GM19023 (cell line): ENCODE measurements around the gene CEACAM1.
"Not testable (repeated sequence)": the region's sequence is repeated elsewhere in the genome, so short reads cannot be mapped to it uniquely, and the experiment has no call there.

Experiments used
- ATAC-seq: cut with Tn5 transposase; IDR thresholded peaks from one replicate; pipeline ENCODE4 v1.9.1; 2021; ENCODE audit warnings: mild to moderate bottlenecking, moderate library complexity; ENCODE audit not compliant: unreplicated experiment

The CEACAM1 gene

DNA sequence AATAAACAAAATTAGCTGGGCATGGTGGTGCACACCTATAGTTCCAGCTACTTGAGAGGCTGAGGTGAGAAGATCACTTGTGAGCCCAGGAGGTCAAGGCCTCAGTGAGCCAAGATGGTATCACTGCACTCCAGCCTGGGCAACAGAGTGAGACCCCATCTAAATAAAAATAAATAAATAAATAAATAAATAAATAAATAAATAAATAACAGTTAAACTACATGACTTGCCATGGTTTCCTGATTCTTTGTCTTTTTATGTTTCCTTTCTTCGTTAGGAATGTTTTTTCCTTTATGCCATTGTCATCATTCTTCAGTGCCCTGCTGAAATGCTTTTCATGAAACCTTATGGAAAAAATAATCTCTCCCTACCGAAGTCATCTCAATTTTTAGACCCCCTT lies 50.3 kb downstream of the CEACAM1 start:
- ATAC-seq = no peak

DNA sequence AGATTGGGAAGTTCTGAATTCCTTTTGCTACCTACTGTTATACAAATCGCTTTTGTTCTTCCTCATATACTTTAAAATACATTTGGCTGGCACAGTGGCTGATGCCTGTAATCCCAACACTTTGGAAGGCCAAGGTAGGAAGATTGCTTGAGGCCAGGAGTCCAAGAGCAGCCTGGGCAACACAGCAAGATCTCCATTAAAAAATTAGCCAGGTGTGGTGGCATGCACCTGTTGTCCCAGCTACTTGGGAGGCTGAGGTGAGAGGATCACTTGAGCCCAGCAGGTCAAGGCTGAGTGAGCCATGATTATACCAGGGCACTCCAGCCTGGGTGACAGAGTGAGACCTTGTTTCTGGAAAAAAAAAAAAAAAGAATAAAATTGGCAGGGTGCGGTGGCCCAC lies 51.2 kb downstream of the CEACAM1 start:
- ATAC-seq = no peak

DNA sequence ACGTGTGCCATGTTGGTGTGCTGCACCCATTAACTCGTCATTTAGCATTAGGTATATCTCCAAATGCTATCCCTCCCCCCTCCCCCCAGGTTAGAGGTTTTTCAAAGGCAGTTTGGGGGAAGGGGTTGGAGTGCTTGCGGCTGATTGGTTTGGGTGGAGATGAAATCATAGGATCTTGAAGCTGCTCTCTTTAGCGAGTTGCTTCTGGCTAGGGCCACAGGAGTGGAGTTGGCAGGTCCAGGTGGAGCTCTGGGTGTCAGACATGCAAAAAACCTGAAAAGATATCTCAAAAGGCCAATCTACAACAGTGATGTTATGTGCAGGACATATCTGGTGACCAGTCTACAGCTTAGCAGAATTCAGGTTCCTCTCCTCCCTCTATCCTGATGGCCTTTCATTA lies 52.9 kb downstream of the CEACAM1 start:
- ATAC-seq = no peak

DNA sequence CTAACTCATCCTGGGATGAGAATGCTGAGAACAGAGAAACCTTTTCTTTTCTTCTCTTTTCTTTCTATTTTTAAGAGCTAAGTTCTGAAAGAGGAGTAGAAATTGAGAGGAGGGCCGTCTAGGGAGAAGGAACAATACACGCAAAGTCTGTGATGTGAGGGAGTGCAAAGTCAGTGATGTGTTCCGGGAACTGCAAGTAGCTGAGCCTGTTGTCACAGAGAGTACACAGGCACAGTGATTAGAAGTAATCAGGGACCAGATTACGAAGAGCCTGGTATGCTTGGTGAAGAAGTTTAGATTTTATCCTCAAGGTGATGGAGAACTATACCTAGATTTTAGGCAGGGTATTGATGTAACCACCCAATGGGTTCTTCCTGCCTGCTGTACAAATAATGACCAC lies 53.5 kb downstream of the CEACAM1 start:
- no peak for ATAC-seq

DNA sequence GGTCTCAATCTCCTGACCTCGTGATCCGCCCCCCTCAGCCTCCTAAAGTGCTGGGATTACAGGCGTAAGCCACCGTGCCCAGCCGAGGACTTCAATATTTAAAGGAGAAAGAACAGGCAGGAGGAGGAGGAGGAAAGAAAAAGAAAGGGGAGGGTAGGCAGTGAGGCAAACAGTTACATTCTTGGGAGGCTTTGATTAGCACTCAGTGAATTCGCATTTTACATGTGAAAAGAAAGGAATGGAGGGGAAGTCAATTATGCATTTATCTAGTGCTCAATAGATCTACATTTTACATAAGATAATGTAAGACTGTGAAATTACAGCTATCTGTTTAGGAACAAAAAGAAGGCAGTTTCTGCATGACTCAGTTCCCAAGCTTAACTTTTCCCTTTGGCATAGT lies 54.6 kb downstream of the CEACAM1 start:
- no peak for ATAC-seq

DNA sequence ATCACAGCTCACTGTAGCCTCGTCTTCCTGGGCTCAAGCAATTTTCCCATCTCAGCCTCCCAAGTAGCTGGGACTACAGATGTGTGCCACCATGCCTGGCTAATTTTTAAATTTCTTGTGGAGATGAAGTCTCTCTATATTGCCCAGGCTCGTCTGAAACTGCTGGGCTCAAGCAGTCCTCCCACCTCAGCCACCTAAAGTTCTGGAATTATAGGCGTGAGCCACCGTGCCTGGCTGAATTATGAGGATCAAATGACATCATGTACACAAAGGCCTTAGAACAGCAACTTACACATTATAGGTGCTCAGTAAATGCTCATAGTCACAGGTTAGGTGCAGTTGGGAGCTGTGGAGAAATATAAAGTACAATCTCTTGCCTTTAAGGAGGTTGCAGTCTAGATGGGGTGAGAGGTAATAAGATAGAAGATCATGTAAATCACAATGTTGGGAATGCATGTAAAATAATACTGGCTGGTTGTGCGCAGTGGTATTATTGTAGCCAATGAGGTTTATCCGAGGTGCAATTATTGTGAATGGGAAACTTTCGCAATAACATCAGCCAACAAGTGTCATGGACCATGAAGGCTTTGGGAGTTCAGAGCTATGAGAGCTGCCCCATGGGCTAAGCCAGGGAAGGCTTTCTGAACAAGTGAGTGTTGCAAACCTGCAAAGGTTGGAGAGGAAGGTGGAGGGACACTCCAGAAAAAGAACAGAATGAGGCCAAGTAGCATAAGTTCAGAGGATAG lies 55.7 kb downstream of the CEACAM1 start:
- ATAC-seq = no peak

DNA sequence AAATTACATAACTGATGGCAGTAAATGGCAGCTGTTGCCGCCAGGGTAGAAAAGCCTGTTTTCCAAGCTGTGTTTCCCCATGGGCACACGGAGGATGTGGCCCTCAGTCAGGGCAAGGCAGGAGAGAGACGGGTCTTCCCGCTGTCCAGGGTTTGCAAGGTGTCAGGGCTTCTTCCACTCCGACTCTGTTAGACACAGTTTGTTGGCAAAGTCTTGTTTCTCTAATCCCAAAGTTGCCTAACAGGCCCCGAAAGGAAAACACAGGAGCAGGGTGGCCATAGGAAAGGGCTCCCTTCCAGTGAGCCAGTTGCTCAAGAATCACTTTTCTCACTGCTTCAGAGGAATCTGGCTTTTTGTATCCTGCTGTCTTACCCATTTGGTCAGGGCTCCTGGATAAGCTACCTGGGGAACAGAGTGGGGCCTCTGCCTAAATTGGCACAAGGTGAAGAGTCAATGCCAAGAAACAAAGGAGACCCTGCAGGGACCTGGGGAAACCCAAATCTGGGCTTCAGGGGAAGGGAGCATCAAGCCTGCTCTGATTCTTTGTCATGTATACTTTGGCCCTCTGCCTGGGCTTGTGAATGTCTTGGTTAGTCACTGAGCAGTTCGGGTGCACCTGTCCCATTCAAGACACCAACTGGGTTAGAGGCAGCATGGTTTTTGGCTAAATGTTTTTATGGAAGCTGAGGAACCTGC lies 56.6 kb downstream of the CEACAM1 start:
- no peak for ATAC-seq

DNA sequence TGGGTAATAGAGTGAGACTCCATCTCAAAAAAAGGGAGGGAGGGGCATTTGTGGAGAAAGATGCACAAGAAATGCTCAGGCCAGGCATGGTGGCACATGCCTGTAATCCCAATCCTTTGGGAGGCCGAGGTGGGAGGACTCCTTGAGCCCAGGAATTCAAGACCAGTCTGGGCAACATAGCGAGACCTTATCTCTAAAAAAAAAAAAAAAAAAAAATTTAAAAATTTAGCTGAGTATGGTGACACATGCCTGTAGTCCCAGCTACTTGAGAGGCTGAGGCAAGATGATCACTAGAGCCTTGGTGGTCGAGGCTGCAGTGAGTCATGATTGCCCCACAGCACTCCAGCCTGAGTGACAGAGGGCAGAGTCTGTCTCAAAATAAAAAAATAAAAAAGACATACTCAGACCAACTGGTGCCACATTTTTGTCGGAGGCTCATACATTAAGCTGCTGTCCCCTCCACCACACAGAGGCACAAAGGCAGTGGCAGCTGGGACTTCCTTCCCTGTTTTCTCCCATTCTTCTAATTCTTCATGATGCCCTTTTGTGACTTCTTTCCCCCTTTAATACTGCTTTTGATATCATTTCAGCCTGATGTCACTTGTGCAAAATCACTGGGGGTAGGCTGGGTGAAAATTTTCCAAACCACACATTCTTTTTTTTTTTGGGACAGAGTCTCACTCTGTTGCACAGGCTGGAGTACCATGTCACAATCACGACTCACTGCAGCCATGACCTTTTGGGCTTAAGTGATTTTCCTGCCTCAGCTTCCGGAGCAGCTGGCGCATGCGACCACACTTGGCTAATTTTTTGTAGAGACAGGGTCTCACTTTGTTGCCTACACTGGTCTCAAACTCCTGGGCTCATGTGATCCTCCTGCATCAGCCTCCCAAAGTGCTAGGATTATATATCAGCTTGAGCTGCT lies 58.7 kb downstream of the CEACAM1 start:
- ATAC-seq = no peak

DNA sequence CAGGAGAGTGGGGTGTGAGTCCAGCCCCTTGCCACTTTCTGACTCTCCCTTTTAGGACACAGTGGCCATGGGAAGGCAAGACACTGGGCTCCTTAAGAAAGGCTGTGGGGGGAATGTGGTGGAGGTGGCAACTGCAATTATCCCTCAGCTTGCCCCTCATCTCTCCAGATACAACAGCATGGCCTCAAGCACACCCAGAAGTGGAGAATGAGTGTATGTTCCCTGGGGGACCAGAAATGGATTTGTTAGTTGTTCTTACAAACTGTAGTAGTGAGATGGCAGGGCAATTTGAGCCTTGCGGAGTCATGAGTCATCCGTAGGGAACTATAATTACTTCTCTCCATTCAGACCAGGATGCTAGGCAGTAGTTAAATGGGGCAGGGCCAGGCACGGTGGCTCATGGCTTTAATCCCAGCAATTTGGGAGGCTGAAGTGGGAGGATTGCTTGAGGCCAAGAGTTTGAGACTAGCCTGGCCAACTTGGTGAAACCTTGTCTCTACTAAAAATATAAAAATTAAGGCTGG lies 59.9 kb downstream of the CEACAM1 start:
- no peak for ATAC-seq

DNA sequence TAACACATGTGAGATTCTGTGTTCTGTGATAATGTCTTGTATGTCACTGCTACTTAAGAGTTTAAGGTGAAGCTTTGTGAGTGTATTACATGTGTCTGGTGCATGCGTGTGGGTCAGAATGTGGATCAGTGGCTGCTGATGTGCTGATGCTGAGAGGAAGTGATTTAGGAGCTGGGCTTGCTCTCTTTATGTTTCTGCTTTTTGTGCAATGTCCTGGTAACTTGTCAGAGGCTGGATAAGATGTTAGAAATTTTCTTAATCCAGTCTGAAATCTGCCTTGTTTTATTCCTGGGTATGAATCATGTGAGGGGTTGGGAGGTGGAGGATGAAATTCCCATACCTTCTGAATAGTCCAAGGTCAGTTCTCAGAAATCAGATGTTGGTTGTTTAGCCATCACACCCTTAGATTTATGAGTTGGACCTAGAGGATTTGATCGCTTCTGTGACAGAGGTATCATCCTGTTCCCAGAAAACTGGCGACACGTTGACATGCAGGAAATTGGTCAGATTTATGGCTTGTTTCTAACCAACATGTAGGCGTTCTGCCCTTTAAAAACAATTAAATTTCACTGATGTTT lies 61.0 kb downstream of the CEACAM1 start:
- ATAC-seq = no peak

DNA sequence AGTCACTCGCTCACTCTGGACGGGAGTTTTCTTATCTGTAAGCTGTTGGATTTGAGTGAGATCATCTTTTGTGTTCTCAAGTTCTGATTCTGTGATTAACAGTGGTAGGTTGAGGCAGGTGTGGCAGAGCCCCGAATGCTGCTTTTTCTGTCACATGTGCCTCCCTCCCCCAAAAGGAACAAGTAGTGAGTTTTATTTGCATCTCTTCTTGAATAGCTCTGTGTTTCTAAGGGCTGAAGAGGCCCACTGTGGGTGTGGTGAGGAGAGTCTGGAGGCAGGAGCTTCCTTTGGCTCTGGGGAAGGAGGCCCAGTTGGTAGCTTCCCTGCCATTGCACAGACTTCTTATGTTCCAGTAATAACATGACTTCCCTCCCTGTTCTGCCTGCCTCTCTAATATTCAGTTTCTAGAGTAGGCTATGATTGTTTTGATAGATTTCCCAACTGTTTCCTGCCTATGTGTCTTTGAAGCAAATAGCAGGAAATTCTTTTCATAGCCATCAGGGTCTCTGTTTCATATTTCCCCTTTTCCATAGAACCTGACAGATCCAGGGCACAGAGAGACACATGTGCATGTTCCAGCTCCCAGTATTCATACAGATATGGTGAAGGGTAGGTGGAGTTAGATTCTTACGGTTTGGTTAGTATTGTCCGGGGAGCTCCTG lies 61.6 kb downstream of the CEACAM1 start:
- ATAC-seq = no peak

DNA sequence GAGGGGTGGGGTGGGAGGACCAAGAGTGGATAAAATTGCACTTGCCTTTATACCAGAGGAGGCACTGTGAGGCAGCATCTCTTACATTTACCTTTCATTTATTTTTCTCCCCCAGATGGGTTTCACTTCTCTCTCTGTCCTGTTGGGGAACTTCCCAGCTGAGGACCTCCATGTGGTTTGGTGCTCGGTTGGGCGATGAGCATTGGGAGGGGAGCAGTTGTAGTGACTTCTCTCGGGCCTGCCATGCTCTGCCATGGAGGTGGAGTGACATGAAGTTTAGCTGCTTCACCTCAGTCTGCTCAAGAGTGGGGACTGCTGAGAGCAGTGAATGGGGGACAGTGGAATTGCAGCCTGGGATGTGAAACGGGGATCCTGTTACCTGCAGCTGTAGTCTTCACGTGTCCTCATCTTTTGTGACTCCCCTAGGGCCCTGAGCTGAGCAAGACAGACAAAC lies 62.4 kb downstream of the CEACAM1 start:
- ATAC-seq = peak; percentile 77

DNA sequence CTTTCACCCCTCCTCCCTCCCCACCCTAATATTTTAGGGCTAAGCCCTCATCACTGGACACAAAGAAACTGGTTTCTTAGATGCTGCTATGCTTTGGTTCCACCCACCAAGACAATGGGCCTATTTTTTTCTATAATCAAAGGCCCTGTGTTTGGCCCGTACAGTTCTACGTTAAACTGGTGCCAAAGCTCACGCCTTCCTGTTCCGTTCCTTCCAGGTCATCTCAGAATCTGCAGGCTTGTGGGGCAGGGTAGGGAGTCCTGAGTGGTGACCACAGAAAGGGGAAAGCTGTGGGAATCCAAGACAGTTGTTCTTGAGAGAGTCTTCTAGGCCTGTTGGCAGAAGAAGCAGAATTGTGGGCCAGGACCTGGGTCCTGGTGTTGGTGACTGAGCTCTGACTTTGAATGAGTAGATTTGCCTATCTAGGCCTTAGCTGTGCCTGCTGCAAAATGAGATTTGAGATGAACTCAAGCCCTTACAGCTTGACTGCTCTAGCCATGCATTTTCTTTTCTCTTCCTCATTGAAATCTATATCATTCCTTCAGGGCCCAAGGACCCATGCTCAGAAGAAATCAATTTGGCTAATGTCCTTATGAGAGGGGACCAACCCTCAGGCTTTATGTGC lies 66.5 kb downstream of the CEACAM1 start:
- ATAC-seq = no peak

DNA sequence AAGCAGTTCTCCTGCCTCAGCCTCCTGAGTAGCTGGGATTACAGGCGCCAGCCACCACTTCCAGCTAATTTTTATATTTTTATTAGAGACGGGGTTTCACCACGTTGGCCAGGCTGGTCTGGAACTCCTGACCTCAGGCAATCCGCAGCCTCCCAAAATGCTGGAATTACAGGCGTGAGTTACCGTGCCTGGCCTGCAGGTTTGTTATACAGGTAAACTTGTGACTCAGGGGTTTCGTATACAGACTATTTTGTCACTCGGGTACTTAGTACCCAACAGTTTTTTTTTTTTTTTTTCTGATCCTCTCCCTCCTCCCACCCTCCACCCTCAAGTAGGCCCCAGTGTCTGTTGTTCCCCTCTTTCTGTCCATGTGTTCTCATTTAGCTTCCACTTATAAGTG lies 67.0 kb downstream of the CEACAM1 start:
- not testable (repeated sequence) for ATAC-seq

DNA sequence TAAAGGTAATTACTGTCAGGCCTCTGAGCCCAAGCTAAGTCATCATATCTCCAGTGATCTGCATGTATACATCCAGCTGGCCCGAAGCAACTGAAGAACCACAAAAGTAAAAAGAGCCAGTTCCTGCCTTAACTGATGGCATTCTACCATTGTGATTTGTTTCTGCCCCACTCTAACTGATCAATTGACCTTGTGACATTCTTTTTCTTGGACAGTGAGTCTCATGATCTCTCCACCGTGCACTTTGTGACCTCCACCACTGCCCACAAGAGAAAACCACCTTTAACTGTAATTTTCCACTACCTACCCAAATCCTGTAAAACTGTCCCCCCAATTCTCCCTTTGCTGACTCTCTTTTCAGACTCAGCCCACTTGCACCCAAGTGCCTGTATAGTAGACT lies 68.4 kb downstream of the CEACAM1 start:
- no peak for ATAC-seq
